Hematopoietic multipotent progenitor cell treated with erythropoietin and hydrocortisone succinate and interleukin-3 and kit ligand, for 17 days (in vitro differentiated cells): ENCODE measurements around the gene VDAC1.
A peak's percentile ranks its signal among the peaks of the same experiment; 100 is the strongest.
"Not testable (repeated sequence)": the region's sequence is repeated elsewhere in the genome, so short reads cannot be mapped to it uniquely, and the experiment has no call there.

Source experiments
- DNase-seq: peaks from one replicate; pipeline ENCODE4 v3.0.0-alpha.2; 2015; ENCODE audit warnings: low spot score

Gene VDAC1

GRCh38 chr5:134004626-134005416 is at the start of gene VDAC1:
TSS of gene VDAC1 (minus strand) at chr5:134004975. CDS start at chr5:133993012, 11,963 bp downstream.
- peak; percentile 40 for DNase-seq

GRCh38 chr5:134053840-134054338 is 49.1 kb upstream of the VDAC1 start:
- no peak for DNase-seq

GRCh38 chr5:134053314-134053839 is 48.6 kb upstream of the VDAC1 start:
- DNase-seq: no peak

GRCh38 chr5:134051305-134051704 is 46.5 kb upstream of the VDAC1 start:
- no peak for DNase-seq

GRCh38 chr5:134048864-134049263 is 44.1 kb upstream of the VDAC1 start:
- DNase-seq: no peak

- DNase-seq: no peak
Observed at GRCh38 chr5:134047687-134048056, 42.9 kb upstream of the VDAC1 start.

- DNase-seq: no peak
Observed at GRCh38 chr5:134046801-134047686, 42.3 kb upstream of the VDAC1 start.

GRCh38 chr5:134046330-134046729 is 41.6 kb upstream of the VDAC1 start:
- no peak for DNase-seq

- DNase-seq: no peak
Observed at GRCh38 chr5:134043793-134044792, 39.3 kb upstream of the VDAC1 start.

GRCh38 chr5:134041570-134042411 is 37.0 kb upstream of the VDAC1 start:
- no peak for DNase-seq

- DNase-seq: no peak
Observed at GRCh38 chr5:134038138-134038537, 33.4 kb upstream of the VDAC1 start.

GRCh38 chr5:134037160-134037559 is 32.4 kb upstream of the VDAC1 start:
- DNase-seq: no peak

GRCh38 chr5:134034326-134034725 is 29.6 kb upstream of the VDAC1 start:
- DNase-seq: no peak

- not testable (repeated sequence) for DNase-seq
Observed at GRCh38 chr5:134030303-134030964, 25.7 kb upstream of the VDAC1 start.

- DNase-seq: no peak
Observed at GRCh38 chr5:134029156-134029555, 24.4 kb upstream of the VDAC1 start.

GRCh38 chr5:134028496-134028895 is 23.7 kb upstream of the VDAC1 start:
- DNase-seq: no peak

GRCh38 chr5:134027288-134027615 is 22.5 kb upstream of the VDAC1 start:
- DNase-seq: no peak

- DNase-seq: no peak
Observed at GRCh38 chr5:134026521-134027287, 21.9 kb upstream of the VDAC1 start.

GRCh38 chr5:134025786-134026185 is 21.0 kb upstream of the VDAC1 start:
- no peak for DNase-seq
